GM18526 (cell line): ENCODE measurements around the gene WDPCP.

ENCODE experiments used
- POLR2A ChIP-seq: IDR thresholded peaks from 3 replicates; pipeline ENCODE4 v1.6.1; 2011; ENCODE audit not compliant: insufficient read length; ENCODE audit errors: extremely low read depth

The WDPCP gene

DNA sequence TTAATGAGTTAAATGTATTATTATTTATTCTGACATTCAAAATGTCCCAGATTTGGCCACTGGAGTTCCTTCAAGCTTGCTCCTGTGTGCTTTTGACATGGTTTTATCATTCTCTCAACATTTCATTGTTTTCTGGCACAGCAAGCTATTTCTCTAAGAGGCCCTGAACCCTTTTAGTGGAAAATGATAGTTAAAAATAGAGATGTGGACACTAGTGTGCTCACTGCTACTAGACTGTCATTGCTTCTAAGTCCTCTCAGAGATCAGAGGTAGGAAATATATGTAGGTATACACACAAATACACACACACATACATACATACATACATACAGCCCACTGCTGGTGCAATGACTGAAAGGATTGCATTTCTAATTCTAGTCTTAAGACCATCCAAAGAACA, 25.5 kb downstream of the WDPCP start:
- no peak for TF ChIP-seq POLR2A

DNA sequence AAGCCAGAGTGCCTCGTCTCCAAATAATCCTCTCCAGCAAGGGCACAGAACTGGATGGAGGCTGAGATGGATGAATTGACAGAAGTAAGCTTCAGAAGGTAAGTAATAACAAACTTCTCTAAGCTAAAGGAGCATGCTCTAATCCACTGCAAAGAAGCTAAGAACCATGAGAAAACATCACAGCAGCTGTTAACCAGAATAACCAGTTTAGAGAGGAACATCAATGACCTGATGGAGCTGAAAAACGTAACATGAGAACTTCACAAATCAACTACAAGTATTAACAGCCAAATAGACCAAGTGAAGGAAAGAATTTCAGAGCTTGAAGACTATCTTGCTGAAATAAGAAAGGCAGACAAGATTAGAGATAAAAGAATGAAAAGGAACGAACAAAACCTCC, 32.3 kb downstream of the WDPCP start:
- no peak for TF ChIP-seq POLR2A

- TF ChIP-seq POLR2A, result no peak
These were observed 33.0 kb downstream of the WDPCP start for GRCh38 chr2:63555299-63555698.

GRCh38 chr2:63553049-63553448, 35.2 kb downstream of the WDPCP start:
- TF ChIP-seq POLR2A, result no peak

- no peak for TF ChIP-seq POLR2A
These were observed 43.3 kb downstream of the WDPCP start for GRCh38 chr2:63545023-63545422.

DNA sequence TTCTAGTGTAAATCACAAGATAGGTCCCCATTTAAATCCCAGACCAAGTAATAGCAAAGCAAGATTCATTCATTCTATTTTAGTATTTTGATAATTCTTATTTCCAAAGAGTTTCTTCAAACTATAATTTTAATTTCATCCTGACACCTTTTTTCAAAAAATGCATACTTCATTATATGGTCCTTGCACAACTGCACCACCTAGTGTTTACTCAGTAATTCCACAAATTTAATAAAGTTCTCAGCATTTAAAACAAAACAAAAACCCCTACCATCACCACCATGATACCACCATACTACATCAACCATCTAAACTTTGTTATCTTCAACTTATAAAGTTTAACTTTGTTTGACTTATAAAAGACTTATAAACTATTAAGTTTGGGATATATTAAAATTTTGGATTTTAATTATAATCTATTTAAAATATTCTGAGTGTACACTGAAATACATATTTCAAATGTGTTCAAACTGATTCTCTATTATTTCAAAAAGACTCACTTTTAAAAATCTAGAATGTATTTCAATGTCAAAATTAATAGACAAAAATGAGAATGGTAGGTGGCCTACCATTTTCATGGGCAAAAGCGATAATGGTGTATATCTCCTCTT, 44.2 kb downstream of the WDPCP start:
- no peak for TF ChIP-seq POLR2A

DNA sequence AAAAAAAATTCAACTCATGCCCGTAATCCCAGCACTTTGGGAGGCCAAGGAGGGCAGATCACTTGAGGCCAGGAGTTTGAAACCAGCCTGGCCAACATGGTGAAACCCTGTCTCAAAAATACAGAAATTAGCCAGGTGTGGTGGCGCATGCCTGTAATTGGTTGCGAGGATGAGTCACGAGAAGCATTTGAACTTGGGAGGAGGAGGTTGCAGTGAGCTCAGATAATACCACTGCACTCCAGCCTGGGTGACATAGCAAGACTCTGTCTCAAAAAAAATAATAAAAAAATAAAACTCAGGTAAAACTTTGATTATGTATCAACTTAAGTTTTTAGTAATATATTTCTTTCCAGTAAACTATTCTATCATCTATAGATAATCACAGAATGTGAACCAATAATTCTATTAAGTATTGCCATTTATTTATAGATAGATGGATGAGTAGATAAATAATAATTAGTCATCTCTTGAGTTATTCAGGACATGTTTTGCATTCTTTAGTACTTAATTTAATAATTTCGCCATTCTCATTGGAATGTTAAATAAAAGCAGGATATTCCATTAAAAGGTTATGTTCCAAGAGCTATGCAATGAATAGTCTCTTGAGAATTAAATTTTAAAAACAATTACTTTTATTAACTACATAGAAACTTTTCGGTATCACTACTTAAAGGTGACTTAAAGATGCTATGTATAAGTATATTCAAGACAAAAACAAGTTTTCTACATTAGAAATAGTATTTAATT, 48.7 kb downstream of the WDPCP start:
- no peak for TF ChIP-seq POLR2A

DNA sequence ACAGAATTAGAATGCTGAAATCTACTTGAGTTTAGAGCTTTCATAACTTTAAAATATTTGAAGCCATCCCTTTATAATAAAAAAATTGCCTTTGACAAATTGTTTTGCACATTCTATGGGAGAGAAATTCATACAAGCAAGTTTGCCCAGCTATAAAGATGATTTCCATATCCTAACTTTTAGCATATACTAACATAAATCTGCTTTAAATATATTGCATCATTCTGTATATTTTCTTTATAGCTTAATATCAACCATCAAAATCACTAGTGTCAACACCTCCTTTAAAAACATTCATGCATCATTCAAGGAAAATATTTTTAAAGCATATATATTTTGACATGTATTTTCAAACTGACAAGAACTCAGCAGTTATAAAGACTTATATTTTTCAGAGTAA, 49.9 kb downstream of the WDPCP start:
- TF ChIP-seq POLR2A, result no peak

DNA sequence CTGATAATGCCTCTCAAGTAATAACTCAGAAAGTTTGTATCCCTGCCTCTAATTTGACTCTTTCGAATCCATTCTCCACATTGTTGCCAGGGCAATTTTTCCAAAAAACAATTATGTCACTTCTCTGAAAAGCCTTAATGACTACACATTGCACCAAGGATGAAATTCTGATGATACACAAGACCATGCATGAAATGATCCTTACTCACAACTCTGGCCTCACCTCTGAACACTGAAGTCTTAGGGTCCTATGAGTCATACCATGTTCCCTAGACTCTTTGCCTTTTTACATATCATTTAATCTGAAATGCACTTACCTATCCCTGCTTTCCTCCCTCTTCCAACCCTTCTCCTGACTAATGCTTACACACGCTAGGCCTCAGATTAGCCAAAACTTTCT, 51.0 kb downstream of the WDPCP start:
- no peak for TF ChIP-seq POLR2A

DNA sequence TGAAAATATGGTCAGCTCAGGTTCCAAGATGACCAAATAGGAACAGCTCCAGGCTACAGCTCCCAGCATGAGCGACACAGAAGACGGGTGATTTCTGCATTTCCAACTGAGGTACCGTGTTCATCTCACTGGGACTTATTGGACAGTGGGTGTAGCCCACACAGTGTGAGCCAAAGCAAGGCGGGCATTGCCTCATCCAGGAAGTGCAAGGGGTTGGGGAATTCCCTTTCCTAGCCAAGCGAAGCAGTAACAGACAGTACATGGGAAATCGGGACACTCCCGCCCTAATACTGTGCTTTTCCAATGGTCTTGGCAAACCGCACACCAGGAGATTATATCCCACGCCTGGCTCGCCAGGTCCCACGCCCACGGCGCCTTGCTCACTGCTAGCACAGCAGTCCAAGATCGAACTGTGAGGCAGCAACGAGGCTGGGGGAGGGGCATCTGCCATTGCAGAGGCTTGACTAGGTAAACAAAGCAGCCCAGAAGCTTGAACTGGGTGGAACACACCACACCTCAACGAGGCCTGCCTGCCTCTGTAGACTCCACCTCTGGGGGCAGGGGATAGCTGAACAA, 57.5 kb downstream of the WDPCP start:
- TF ChIP-seq POLR2A, result no peak

DNA sequence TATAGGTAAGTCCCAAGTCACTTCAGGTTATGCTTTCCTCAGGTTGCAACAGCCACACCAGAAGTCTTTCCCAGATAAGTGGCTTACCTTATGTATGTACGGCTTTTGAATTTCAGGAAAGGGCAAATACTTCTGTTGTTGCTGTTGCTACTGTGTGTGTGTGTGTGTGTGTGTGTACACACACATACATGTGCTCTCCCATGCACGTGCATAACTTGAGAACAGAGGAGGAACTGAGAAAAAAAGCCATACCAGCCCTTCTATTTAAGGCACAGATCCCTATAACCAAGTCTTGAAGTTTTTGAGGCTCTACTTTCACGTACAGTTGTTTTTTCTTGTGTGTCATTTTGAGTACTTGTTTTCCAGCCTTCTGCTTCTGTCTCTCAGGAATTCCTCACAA, 62.4 kb downstream of the WDPCP start:
- no peak for TF ChIP-seq POLR2A

GRCh38 chr2:63522950-63523349, 65.3 kb downstream of the WDPCP start:
- TF ChIP-seq POLR2A, result no peak

DNA sequence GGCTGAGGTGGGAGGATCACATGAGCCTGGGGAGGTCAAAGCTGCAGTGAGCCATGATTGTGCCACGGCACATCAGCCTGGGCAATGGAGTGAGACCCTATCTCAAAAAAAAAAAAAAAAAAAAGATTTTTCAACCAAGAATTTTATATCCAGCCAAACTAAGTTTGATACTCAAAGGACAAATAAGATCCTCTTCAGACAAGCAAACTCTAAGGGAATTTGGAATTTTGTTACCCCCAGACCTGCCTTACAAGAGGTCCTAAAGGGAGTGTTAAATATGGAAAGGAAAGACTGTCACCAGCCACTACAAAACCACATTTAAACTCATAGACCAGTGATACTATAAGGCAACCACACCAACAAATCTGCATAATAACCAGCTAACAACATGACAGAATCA, 67.5 kb downstream of the WDPCP start:
- TF ChIP-seq POLR2A, result no peak

DNA sequence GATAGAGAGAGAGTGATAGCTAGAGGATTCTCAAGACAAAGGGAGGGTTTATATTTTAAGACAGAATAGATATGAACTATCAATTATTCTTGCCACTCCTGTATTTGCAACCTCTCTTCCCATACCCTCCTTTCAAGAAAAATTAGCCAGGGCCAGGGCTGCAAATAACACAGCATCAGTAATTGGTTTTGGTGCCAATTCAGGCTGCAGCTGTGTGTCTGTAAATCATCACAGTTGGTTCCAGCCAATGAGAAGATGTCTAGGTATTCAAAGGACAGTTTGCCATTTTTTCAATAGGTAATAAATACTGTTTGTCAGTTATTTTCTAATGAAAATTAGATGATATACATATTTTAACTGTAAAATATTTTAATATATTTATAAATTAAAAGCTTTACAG, 73.5 kb downstream of the WDPCP start:
- no peak for TF ChIP-seq POLR2A

DNA sequence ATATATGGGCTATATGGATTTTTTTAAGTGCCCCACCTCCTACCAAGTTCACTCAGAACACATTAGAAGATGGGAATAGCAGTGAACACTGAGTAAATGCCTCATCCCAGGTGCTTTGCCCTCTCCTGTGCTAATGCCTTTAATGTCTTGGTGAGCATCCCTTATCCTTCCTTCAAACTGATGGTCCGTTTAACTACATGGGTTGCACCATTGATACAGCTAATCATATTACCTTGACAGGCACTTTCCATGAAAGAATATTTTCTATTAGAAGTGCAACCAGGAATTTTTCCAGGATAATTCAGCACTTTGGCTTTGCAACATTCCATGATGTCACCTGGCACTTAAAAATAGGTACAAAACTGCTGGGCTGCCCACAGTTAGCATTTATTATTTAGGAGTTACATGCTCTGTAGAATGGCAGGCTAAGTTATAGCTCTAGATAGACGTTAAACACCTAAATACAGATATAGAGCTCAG, 74.0 kb downstream of the WDPCP start:
- no peak for TF ChIP-seq POLR2A

- no peak for TF ChIP-seq POLR2A
These were observed 82.0 kb downstream of the WDPCP start for GRCh38 chr2:63506320-63506719.
